Liver (tissue), 9 donors: ENCODE measurements around the gene PPDPF. TPM values are rescaled to one million over a fixed set of nuclear protein-coding genes. Genes with fewer than 3 reads are reported as not detected.

Source experiments
- DNase-seq: peaks from one replicate; pipeline ENCODE4 v3.0.0-alpha.2; 2017; ENCODE audit warnings: low spot score
- H3K27ac ChIP-seq, 2 donors: one replicate each; pipeline ENCODE4 v1.7.0; 2013; ENCODE audit warnings: inconsistent platforms in 2 of 2, low read length in 2 of 2, control low read depth in 1 of 2, low read depth in 1 of 2, mild to moderate bottlenecking in 1 of 2
- H3K27me3 ChIP-seq, 4 donors: one replicate each; pipeline versions ENCODE4 v1.6.1 to v1.7.0; 2013; ENCODE audit warnings: low read length in 3 of 4, inconsistent platforms in 1 of 4, mild to moderate bottlenecking in 1 of 4, moderate library complexity in 1 of 4; ENCODE audit not compliant: control insufficient read depth in 4 of 4, insufficient read depth in 4 of 4
- H3K36me3 ChIP-seq, 4 donors: one replicate each; pipeline versions ENCODE4 v1.6.1 to v1.7.0; 2013; ENCODE audit warnings: low read length in 3 of 4, mild to moderate bottlenecking in 3 of 4, low read depth in 1 of 4, moderate library complexity in 1 of 4; ENCODE audit not compliant: control insufficient read depth in 4 of 4, insufficient read depth in 3 of 4
- H3K4me1 ChIP-seq, 4 donors: one replicate each; pipeline versions ENCODE4 v1.6.1 to v1.7.0; 2013; ENCODE audit warnings: low read length in 3 of 4, mild to moderate bottlenecking in 3 of 4, moderate library complexity in 1 of 4; ENCODE audit not compliant: control insufficient read depth in 4 of 4, insufficient read depth in 4 of 4
- H3K4me3 ChIP-seq, 3 donors: one replicate each; pipeline versions ENCODE4 v1.6.1 to v1.7.0; 2013; ENCODE audit warnings: low read length in 3 of 3, control low read depth in 1 of 3, low read depth in 1 of 3, mild to moderate bottlenecking in 1 of 3
- H3K9ac ChIP-seq, 2 donors: one replicate each; pipeline ENCODE4 v1.7.0; 2013; ENCODE audit warnings: low read length in 2 of 2, mild to moderate bottlenecking in 2 of 2, moderate library complexity in 2 of 2, control low read depth in 1 of 2, low read depth in 1 of 2
- H3K9me3 ChIP-seq, 4 donors: one replicate each; pipeline versions ENCODE4 v1.6.1 to v1.7.0; 2013; ENCODE audit warnings: low read length in 3 of 4; ENCODE audit not compliant: control insufficient read depth in 4 of 4
- ATF3 ChIP-seq: IDR thresholded peaks from 2 replicates; pipeline ENCODE4 v1.6.1; 2016; ENCODE audit warnings: antibody characterized with exemption
- CTCF ChIP-seq: fragments of 150-350 bp; IDR thresholded peaks from 2 replicates; pipeline ENCODE4 v1.5.1; 2017; ENCODE audit warnings: improper control_type of control experiment, low read depth, low read length; ENCODE audit not compliant: missing input control
- FOXA1 ChIP-seq: IDR thresholded peaks from 2 replicates; pipeline ENCODE4 v1.6.1; 2016; ENCODE audit warnings: antibody characterized with exemption
- GABPA ChIP-seq, 2 donors: IDR thresholded peaks in 1 of 2; conservative IDR thresholded peaks in 1 of 2; 2 replicates each; pipeline ENCODE4 v1.6.1; 2016; ENCODE audit warnings: antibody characterized with exemption in 2 of 2, mild to moderate bottlenecking in 1 of 2, moderate library complexity in 1 of 2
- HNF4A ChIP-seq, 2 donors: conservative IDR thresholded peaks; 2 replicates each; pipeline ENCODE4 v1.6.1; 2016; ENCODE audit warnings: antibody characterized with exemption in 2 of 2, mild to moderate bottlenecking in 2 of 2
- HNF4G ChIP-seq: IDR thresholded peaks from 2 replicates; pipeline ENCODE4 v1.6.1; 2016; ENCODE audit warnings: antibody characterized with exemption
- JUND ChIP-seq, 2 donors: IDR thresholded peaks; 2 replicates each; pipeline ENCODE4 v1.6.1; 2016; ENCODE audit warnings: antibody characterized with exemption in 2 of 2
- NR2F2 ChIP-seq: IDR thresholded peaks from 2 replicates; pipeline ENCODE4 v1.6.1; 2016; ENCODE audit warnings: antibody characterized with exemption
- RAD21 ChIP-seq, 2 donors: IDR thresholded peaks; 2 replicates each; pipeline ENCODE4 v1.6.1; 2016; ENCODE audit warnings: antibody characterized with exemption in 2 of 2, mild to moderate bottlenecking in 2 of 2
- REST ChIP-seq: IDR thresholded peaks from 2 replicates; pipeline ENCODE4 v1.6.1; 2016; ENCODE audit warnings: antibody characterized with exemption, mild to moderate bottlenecking
- ZBTB33 ChIP-seq: IDR thresholded peaks from 2 replicates; pipeline ENCODE4 v1.6.1; 2016; ENCODE audit warnings: antibody characterized with exemption
- WGBS: extraction: QIAGEN DNeasy Blood & Tissue Kit; methylation state at CpG from one replicate; pipeline ENCODE4 v1.1.7; 2013; 5-methylcytosine and 5-hydroxymethylcytosine counted together
- polyA plus RNA-seq, 2 donors: library from polyadenylated mRNA; stranded (reverse) in 1 of 2; unstranded in 1 of 2; fragments of 200-250 nt in 1 of 2; fragments of >200 nt in 1 of 2; fragmentation: Nextera tagmentation in 1 of 2; extraction: Ambion mirVana in 1 of 2; gene quantifications; one replicate each; pipeline versions ENCODE4 v1.2.1 to v1.2.3, GENCODE V29; 2013 to 2015
- total RNA-seq, 2 donors: library from RNA; depleted of rRNA; stranded (reverse); fragments of >200 nt; gene quantifications; one replicate each; pipeline ENCODE4 v1.2.3, GENCODE V29; 2014
- donor health status: healthy.
- donor health status: healthy.
- donor health status: healthy.
- donor health status: healthy.
- donor health status: healthy.

The PPDPF gene
- total and polyA plus RNA-seq, 4 donors: 8.3 to 196 (median 25.3) TPM

GRCh38 chr20:63539092-63539430 lies 18.5 kb downstream of the PPDPF start:
- no peak for DNase-seq
- H3K4me1 ChIP-seq: peaks cover 10 to 28% (median 19%) of the 10 kb centered on the region in 4 donors
- no peak overlapping the region for H3K27ac ChIP-seq
- WGBS: 85% methylated on average over 12 of the region's 12 CpGs
- no peaks in the 10 kb centered on the region for H3K36me3 ChIP-seq
- no peak overlapping the region for H3K4me3 ChIP-seq
- H3K9ac ChIP-seq: no peak overlapping the region
- TF ChIP-seq ATF3 (no peak), JUND (IDR thresholded peaks at IDR 0.05) (no peak), ZBTB33 (no peak), NR2F2 (no peak), FOXA1 (no peak), CTCF (no peak), HNF4A (conservative IDR thresholded peaks at IDR 0.05) (no peak), HNF4G (no peak)
- no peaks in the 10 kb centered on the region for H3K9me3 ChIP-seq
- H3K27me3 ChIP-seq: no peaks in the 10 kb centered on the region

GRCh38 chr20:63539441-63540370 lies 19.1 kb downstream of the PPDPF start:
- TF ChIP-seq RAD21 (IDR thresholded peaks at IDR 0.05) (no peak), GABPA (IDR thresholded peaks at IDR 0.05 in 1 of 2, conservative IDR thresholded peaks at IDR 0.05 in 1 of 2) (no peak), REST (no peak), ZBTB33 (no peak), HNF4A (conservative IDR thresholded peaks at IDR 0.05) (no peak), NR2F2 (no peak)
- Histone ChIP-seq H3K4me1 (peaks cover 10 to 25% (median 18%) of the 10 kb centered on the region in 4 donors), H3K9ac (no peak overlapping the region), H3K27me3 (no peaks in the 10 kb centered on the region), H3K9me3 (no peaks in the 10 kb centered on the region), H3K27ac (no peak overlapping the region), H3K4me3 (no peak overlapping the region), H3K36me3 (no peaks in the 10 kb centered on the region)
- DNase-seq: no peak
- 91% methylated on average over 29 of the region's 29 CpGs for WGBS
